ENCODE data around the gene TRIM17. TPM values are rescaled to one million over a fixed set of nuclear protein-coding genes. Genes with fewer than 3 reads are reported as not detected.
A peak's percentile ranks its signal among the peaks of the same experiment; 100 is the strongest.

Gene TRIM17
- total and polyA plus RNA-seq, 2 of the 13 experiments (the other 11 are each of a cell fraction or from before 2014, with no cell fraction given): 0.32 to 0.64 TPM

- Histone ChIP-seq H3K4me3 (replicated peaks in 1 of 3; ENCODE audit: insufficient read depth in 1 of 3, low read depth in 2 of 3, low read length in 3 of 3) (no peak overlapping the region), H3K9me3 (ENCODE audit: low read length) (no peaks in the 10 kb centered on the region), H3K4me1 (ENCODE audit: insufficient read depth, low read length) (peaks cover 27% of the 10 kb centered on the region), H4K20me1 (ENCODE audit: insufficient read depth, low read length) (no peaks in the 10 kb centered on the region), H3K4me2 (ENCODE audit: low read depth, low read length) (peak overlapping the region; percentile 20; the same call in 1 of the 2 replicates), H3K27ac (ENCODE audit: extremely low read length, insufficient read depth, low read length) (no peak overlapping the region), H3K36me3 (replicated peaks in 1 of 2; ENCODE audit: control insufficient read depth in 1 of 2, insufficient read depth in 2 of 2, low read length in 2 of 2) (no peaks in the 10 kb centered on the region), H2AFZ (ENCODE audit: low read length) (no peak overlapping the region), H3K79me2 (ENCODE audit: insufficient read depth, low read length) (no peaks in the 10 kb centered on the region), H3K27me3 (ENCODE audit: control insufficient read depth in 1 of 2, insufficient read depth in 2 of 2, low read length in 2 of 2) (peaks cover 0 to 18% of the 10 kb centered on the region in 2 experiments; a peak in 4 of 5 replicates), H3K9ac (ENCODE audit: insufficient read depth, low read depth, low read length) (no peak overlapping the region)
- BruUV-seq (replicated peaks): no TSS peak
- in situ Hi-C loops (cut with HindIII; ENCODE audit: extremely low pct_ligation_motif_present, low pct_unique_long_range_greater_than_20kb): no loop called here
- POLR2A ChIA-PET: no interaction called here
- DNase-seq (ENCODE audit: low spot score): no peak
- TF ChIP-seq CENPBD1 (CRISPR knock-in tag; IDR thresholded peaks at IDR 0.05; ENCODE audit: borderline replicate concordance, low read depth) (no peak), XBP1 (CRISPR knock-in tag; IDR thresholded peaks at IDR 0.05) (no peak), GATA4 (IDR thresholded peaks at IDR 0.05; ENCODE audit: borderline replicate concordance, low read depth) (no peak), AHDC1 (CRISPR knock-in tag; IDR thresholded peaks at IDR 0.05; ENCODE audit: borderline replicate concordance) (no peak)
- TF ChIP-seq, protein P1, sequence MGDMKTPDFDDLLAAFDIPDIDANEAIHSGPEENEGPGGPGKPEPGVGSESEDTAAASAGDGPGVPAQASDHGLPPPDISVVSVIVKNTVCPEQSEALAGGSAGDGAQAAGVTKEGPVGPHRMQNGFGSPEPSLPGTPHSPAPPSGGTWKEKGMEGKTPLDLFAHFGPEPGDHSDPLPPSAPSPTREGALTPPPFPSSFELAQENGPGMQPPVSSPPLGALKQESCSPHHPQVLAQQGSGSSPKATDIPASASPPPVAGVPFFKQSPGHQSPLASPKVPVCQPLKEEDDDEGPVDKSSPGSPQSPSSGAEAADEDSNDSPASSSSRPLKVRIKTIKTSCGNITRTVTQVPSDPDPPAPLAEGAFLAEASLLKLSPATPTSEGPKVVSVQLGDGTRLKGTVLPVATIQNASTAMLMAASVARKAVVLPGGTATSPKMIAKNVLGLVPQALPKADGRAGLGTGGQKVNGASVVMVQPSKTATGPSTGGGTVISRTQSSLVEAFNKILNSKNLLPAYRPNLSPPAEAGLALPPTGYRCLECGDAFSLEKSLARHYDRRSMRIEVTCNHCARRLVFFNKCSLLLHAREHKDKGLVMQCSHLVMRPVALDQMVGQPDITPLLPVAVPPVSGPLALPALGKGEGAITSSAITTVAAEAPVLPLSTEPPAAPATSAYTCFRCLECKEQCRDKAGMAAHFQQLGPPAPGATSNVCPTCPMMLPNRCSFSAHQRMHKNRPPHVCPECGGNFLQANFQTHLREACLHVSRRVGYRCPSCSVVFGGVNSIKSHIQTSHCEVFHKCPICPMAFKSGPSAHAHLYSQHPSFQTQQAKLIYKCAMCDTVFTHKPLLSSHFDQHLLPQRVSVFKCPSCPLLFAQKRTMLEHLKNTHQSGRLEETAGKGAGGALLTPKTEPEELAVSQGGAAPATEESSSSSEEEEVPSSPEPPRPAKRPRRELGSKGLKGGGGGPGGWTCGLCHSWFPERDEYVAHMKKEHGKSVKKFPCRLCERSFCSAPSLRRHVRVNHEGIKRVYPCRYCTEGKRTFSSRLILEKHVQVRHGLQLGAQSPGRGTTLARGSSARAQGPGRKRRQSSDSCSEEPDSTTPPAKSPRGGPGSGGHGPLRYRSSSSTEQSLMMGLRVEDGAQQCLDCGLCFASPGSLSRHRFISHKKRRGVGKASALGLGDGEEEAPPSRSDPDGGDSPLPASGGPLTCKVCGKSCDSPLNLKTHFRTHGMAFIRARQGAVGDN (CRISPR knock-in tag; IDR thresholded peaks at IDR 0.05): 0 out of 2 replicates have a peak, but pooled peaks have one; percentile 8
- CTCF ChIA-PET (ENCODE audit: low intra/inter-chr PET ratio, low total read pairs): no interaction called here
- intact Hi-C loops (cut with micrococcal nuclease; ENCODE audit: unreplicated experiment): no loop called here
- no peak for FAIRE-seq
- 0% methylated on average over 1 of the region's 34 CpGs for WGBS (ENCODE audit: low lambda C conversion rate)
- ATAC-seq: no peak
These were observed 44.3 kb downstream of the TRIM17 start for GRCh38 chr1:228372183-228373003.
